Endothelial cell of umbilical vein (primary cell): ENCODE measurements around the gene COL23A1. TPM values are rescaled to one million over a fixed set of nuclear protein-coding genes. Genes with fewer than 3 reads are reported as not detected.

Source experiments
- BruUV-seq: library from RNA; stranded (reverse); fragments of 400-500 nt; replicated peaks from 2 replicates; lab custom pipeline; 2021; lab: Mats Ljungman, UMichigan
- CTCF ChIA-PET: fragments of 300-600, 350-600 bp; sonication (Branson Sonifier 250); formaldehyde crosslinking; loops from one replicate; lab custom pipeline; 2021; ENCODE audit warnings: antibody characterized with exemption, inconsistent platforms; lab: Charles Lee
- POLR2A ChIA-PET: fragments of 300-600, 350-600 bp; sonication (Branson Sonifier 250); formaldehyde crosslinking; loops from one replicate; lab custom pipeline; 2021; ENCODE audit warnings: antibody characterized with exemption, inconsistent platforms; lab: Charles Lee
- DNase-seq: peaks from one replicate; pipeline ENCODE4 v3.0.0-alpha.2; 2011; ENCODE audit warnings: low read depth, low spot score
- FAIRE-seq: peaks from 2 replicates; lab custom pipeline; 2011; peaks lifted over from hg19 to GRCh38; lab: Jason Lieb, UNC
- H2AFZ ChIP-seq: 2 replicates; pipeline ENCODE4 v1.6.0; 2012; ENCODE audit warnings: low read depth, low read length, control low read depth, inconsistent platforms
- H3K27ac ChIP-seq: 2 replicates; pipeline ENCODE4 v1.5.1; 2011; ENCODE audit warnings: low read depth, mild to moderate bottlenecking, control low read depth, low read length, moderate library complexity; ENCODE audit not compliant: insufficient read depth
- H3K27me3 ChIP-seq, 2 experiments: 2 replicates each; pipeline versions ENCODE4 v1.6.0 to v1.6.1; 2011; ENCODE audit warnings: low read length in 2 of 2, mixed read lengths in 1 of 2; ENCODE audit not compliant: control insufficient read depth in 2 of 2, insufficient read depth in 2 of 2
- H3K36me3 ChIP-seq, 2 experiments: 2 replicates in 1 of 2; 3 replicates in 1 of 2; pipeline ENCODE4 v1.5.1; 2011; ENCODE audit warnings: low read length in 2 of 2, mild to moderate bottlenecking in 1 of 2, moderate library complexity in 1 of 2; ENCODE audit not compliant: control insufficient read depth in 2 of 2, insufficient read depth in 2 of 2; ENCODE audit errors: extremely low read depth in 1 of 2
- H3K4me1 ChIP-seq: 3 replicates; pipeline ENCODE4 v1.5.1; 2011; ENCODE audit warnings: mild to moderate bottlenecking, low read length; ENCODE audit not compliant: control insufficient read depth, insufficient read depth; ENCODE audit errors: extremely low read depth
- H3K4me2 ChIP-seq: 2 replicates; pipeline ENCODE4 v1.6.1; 2011; ENCODE audit warnings: low read length, control low read depth, mixed read lengths; ENCODE audit not compliant: insufficient read depth
- H3K4me3 ChIP-seq, 3 experiments: fragments of 200-600 bp in 1 of 3; sonication (generic), shearing (Covaris generic) in 1 of 3; replicated peaks in 1 of 3; 2 replicates each; pipeline ENCODE4 v1.5.1; 2011 to 2016; ENCODE audit warnings: control low read depth in 3 of 3, low read length in 3 of 3, mild to moderate bottlenecking in 2 of 3, inconsistent platforms in 1 of 3, low read depth in 1 of 3, moderate library complexity in 1 of 3; ENCODE audit not compliant: insufficient read depth in 1 of 3
- H3K79me2 ChIP-seq: 2 replicates; pipeline ENCODE4 v1.6.0; 2012; ENCODE audit warnings: low read length, inconsistent platforms; ENCODE audit not compliant: control insufficient read depth, insufficient read depth
- H3K9ac ChIP-seq: replicated peaks from 2 replicates; pipeline ENCODE3; 2011; ENCODE audit warnings: low read length, control low read depth; ENCODE audit not compliant: insufficient read depth; ENCODE audit errors: extremely low read depth
- H3K9me1 ChIP-seq: replicated peaks from 3 replicates; pipeline ENCODE4 v1.6.0; 2011; ENCODE audit warnings: mild to moderate bottlenecking, low read length; ENCODE audit not compliant: control insufficient read depth, insufficient read depth; ENCODE audit errors: extremely low read depth
- H3K9me3 ChIP-seq: replicated peaks from 2 replicates; pipeline ENCODE4 v1.5.1; 2012; ENCODE audit warnings: low read length, inconsistent platforms; ENCODE audit not compliant: control insufficient read depth, insufficient read depth
- H4K20me1 ChIP-seq: replicated peaks from 2 replicates; pipeline ENCODE3; 2011; ENCODE audit warnings: mild to moderate bottlenecking, low read length; ENCODE audit not compliant: control insufficient read depth, insufficient read depth; ENCODE audit errors: extremely low read depth
- EZH2 ChIP-seq: IDR thresholded peaks from 2 replicates; pipeline ENCODE4 v1.6.1; 2012; ENCODE audit warnings: borderline replicate concordance, low read depth, mild to moderate bottlenecking, moderate library complexity, low read length, inconsistent platforms; ENCODE audit not compliant: severe bottlenecking
- FOS ChIP-seq: IDR thresholded peaks from 2 replicates; pipeline ENCODE4 v1.6.1; 2011; ENCODE audit warnings: mild to moderate bottlenecking, low read length, moderate library complexity, borderline replicate concordance; ENCODE audit not compliant: insufficient read depth
- GATA2 ChIP-seq: IDR thresholded peaks from 2 replicates; pipeline ENCODE4 v1.7.0; 2011; ENCODE audit warnings: low read depth, mild to moderate bottlenecking, moderate library complexity, mixed read lengths, low read length; ENCODE audit not compliant: insufficient read length, insufficient read depth
- MAX ChIP-seq: IDR thresholded peaks from 2 replicates; pipeline ENCODE4 v1.6.1; 2011; ENCODE audit not compliant: insufficient read depth, insufficient read length
- MYC ChIP-seq: IDR thresholded peaks from one replicate; pipeline ENCODE4 v1.6.1; 2011; ENCODE audit warnings: mild to moderate bottlenecking, low read depth, low read length
- POLR2AphosphoS5 ChIP-seq: IDR thresholded peaks from 2 replicates; pipeline ENCODE4 v1.6.1; 2012; ENCODE audit warnings: low read depth, mild to moderate bottlenecking, control low read depth, low read length, moderate library complexity; ENCODE audit not compliant: insufficient read depth
- dilution Hi-C: fragments of 300-500 bp; cut with MboI; formaldehyde crosslinking; loops from one replicate; pipeline ENCODE4 v1.15.0; 2019; ENCODE audit warnings: low sequenced_read_pairs; ENCODE audit not compliant: extremely low pct_ligation_motif_present
- intact Hi-C: fragments of 100-400 bp; cut with micrococcal nuclease; formaldehyde crosslinking; loops from one replicate; pipeline ENCODE4 v1.10.0; 2022
- polyA plus RNA-seq, 4 experiments: library from polyadenylated mRNA; depleted of rRNA in 3 of 4; stranded (reverse) in 3 of 4; unstranded in 1 of 4; fragments of >200 nt; gene quantifications; 2 replicates each; pipeline versions ENCODE4 v1.2.1 to v1.2.3, GENCODE V29; 2011 to 2012; ENCODE audit warnings: missing spikeins in 1 of 4
- total RNA-seq: library from RNA; stranded (reverse); gene quantifications from 2 replicates; pipeline ENCODE4 v1.2.3, GENCODE V29; 2021

Gene COL23A1
- total and polyA plus RNA-seq, 2 donors (not counting 3 experiments of a cell fraction or from before 2014, with no cell fraction given): not detected

GRCh38 chr5:178225174-178225573 lies 365.0 kb downstream of the COL23A1 start:
- no peak for DNase-seq
- Histone ChIP-seq H3K27me3 (no peaks in the 10 kb centered on the region), H3K9me1 (no peaks in the 10 kb centered on the region), H3K27ac (no peak overlapping the region), H3K9ac (no peak overlapping the region), H3K36me3 (peaks cover 11 to 23% of the 10 kb centered on the region in 2 experiments), H3K4me2 (no peak overlapping the region), H3K79me2 (peaks cover 14% of the 10 kb centered on the region), H3K4me1 (no peaks in the 10 kb centered on the region), H4K20me1 (no peaks in the 10 kb centered on the region), H3K4me3 (no peak overlapping the region), H3K9me3 (no peaks in the 10 kb centered on the region), H2AFZ (no peak overlapping the region)
- intact Hi-C loops (no loop called here), dilution Hi-C loops (no loop called here)
- BruUV-seq: no TSS peak
- ChIA-PET POLR2A (no interaction called here), CTCF (interaction anchor here (1.8 kb wide), 1 partner anchor 10 kb away, joined by 4 read pairs; no protein-coding TSS in a partner anchor)
- no peak for TF ChIP-seq MYC
- no peak for TF ChIP-seq MAX
- no peak for FAIRE-seq

GRCh38 chr5:178224403-178224802 lies 365.8 kb downstream of the COL23A1 start:
- H3K4me1 ChIP-seq: no peaks in the 10 kb centered on the region
- intact Hi-C loops: no loop called here
- H2AFZ ChIP-seq: no peak overlapping the region
- CTCF ChIA-PET: interaction anchor here (1.8 kb wide), 1 partner anchor 11 kb away, joined by 4 read pairs; no protein-coding TSS in a partner anchor
- H3K4me3 ChIP-seq: no peak overlapping the region
- no peak for TF ChIP-seq POLR2AphosphoS5
- TF ChIP-seq GATA2: no peak
- TF ChIP-seq FOS: no peak
- TF ChIP-seq EZH2: no peak
- TF ChIP-seq MYC: no peak
- POLR2A ChIA-PET: no interaction called here
- no TSS peak for BruUV-seq
- no peak overlapping the region for H3K4me2 ChIP-seq
- dilution Hi-C loops: no loop called here
- no peaks in the 10 kb centered on the region for H3K27me3 ChIP-seq
- H3K9ac ChIP-seq: no peak overlapping the region
- FAIRE-seq (no peak), DNase-seq (no peak)
- H3K36me3 ChIP-seq: peaks cover 8 to 18% of the 10 kb centered on the region in 2 experiments
- no peaks in the 10 kb centered on the region for H3K9me3 ChIP-seq
- no peak overlapping the region for H3K27ac ChIP-seq
- no peaks in the 10 kb centered on the region for H4K20me1 ChIP-seq
- no peaks in the 10 kb centered on the region for H3K9me1 ChIP-seq
- H3K79me2 ChIP-seq: peaks cover 6% of the 10 kb centered on the region
